Activated CD4-positive, CD25-positive, alpha-beta regulatory T cell treated with anti-CD3 and anti-CD28 coated beads, Interleukin-2, amount 50 U/mL, for 16 hours (primary cell): ENCODE measurements around the gene KBTBD4.
"Not testable (repeated sequence)": the region's sequence is repeated elsewhere in the genome, so short reads cannot be mapped to it uniquely, and the experiment has no call there.

Experiments
- DNase-seq: peaks from one replicate; pipeline ENCODE4 v3.0.0-alpha.2; 2020; ENCODE audit warnings: low read depth, low spot score

KBTBD4 gene

DNA sequence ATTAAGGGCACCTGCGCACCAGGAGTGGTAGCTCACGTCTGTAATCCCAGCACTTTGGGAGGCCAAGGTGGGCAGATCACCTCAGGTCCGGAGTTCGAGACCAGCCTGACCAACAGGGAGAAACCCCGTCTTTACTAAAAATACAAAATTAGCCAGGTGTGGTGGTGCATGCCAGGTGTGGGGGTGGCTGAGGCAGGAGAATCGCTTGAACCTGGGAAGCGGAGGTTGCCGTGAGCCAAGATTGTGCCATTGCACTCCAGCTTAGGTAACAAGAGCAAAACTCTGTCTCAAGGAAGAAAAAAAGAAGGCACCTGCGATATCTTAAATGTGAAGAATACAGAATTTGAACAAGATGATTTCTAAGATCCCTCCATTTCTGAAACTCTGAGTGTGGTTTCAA, 52.7 kb downstream of the KBTBD4 start:
- DNase-seq = not testable (repeated sequence)

DNA sequence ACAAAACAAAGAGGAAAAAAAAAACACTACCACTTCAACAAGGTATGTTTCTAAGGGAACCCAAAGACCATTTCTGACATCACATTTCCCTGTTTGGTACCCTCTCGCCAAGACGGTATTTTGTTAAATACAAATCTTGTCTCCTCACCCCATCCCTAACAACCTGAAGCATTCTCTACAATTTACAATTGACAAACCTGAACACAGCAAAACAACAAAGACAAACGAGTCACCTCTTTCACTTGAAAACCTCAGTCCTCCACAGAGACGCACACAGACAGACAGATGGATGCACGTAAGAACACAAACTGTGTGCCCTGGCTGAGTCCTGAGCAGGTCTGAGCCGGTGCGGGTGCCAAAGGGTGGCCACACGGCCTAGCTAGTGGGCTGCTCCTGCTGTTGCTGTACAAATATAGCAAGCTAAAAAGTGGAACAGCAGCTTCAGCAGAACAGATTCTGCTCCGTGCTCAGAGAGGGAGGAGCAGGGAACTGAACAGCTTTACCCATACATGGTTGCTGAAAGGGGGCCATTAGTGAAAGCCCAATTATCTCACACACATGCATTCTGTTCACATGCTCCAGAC, 54.4 kb downstream of the KBTBD4 start:
- no peak for DNase-seq

DNA sequence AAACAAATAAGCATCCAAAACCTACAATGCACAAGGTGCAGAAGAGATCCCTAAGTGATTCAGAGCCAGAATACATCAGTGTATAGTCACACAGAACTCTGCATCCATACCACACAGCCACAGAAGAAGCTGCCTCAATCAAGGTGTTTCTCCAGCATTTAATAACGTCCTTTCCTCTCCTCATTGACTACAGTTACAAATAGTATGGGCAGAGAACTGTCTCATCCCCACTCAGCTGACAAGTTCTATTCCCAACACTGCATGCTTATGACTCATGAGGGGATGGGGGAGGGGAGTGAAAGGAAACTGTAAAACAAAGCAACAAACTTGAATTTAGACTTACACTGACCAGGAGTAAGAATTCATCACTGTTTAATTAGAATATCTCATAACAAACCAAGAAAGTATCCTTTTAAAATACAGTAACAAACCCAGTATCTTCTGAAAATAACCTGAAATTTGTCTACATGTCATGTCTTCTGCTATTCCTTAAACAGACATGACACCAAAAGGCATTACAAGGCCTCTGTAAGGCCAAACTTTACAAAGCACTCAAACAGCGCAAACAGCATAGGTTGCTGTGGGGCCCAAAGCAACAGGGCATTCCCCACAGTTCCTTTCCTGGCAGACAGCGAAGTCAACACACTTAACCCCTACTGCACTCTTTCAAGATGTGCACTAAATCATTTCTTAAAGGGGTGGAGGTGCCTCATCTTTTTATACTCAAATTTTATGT, 55.1 kb downstream of the KBTBD4 start:
- DNase-seq = no peak
